GM21723 (cell line): ENCODE measurements around the gene AARS2.

Experiments used
- ATAC-seq: cut with Tn5 transposase; IDR thresholded peaks from one replicate; pipeline ENCODE4 v1.9.1; 2021; ENCODE audit warnings: mild to moderate bottlenecking, moderate library complexity; ENCODE audit not compliant: unreplicated experiment

The AARS2 gene

DNA sequence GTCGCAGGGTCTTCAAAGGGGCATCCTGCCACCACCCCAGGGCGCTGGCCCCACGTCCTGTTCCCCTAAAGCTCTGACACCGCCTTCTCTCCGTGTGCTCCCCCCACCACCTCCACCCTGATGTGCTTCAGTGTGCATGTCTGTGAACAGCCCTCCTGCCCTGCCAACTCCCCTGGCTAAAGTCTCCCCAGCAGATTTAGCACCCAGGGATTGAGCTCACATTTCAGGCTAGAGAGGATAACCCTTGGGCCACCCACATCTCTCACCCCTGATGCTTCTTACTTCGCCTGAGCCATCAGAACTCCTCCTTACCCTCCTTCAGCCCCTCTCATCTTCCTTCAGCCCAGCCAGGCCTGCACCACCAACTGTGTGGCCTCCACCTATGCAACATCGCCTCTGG lies 35.4 kb downstream of the AARS2 start:
- ATAC-seq, result no peak

DNA sequence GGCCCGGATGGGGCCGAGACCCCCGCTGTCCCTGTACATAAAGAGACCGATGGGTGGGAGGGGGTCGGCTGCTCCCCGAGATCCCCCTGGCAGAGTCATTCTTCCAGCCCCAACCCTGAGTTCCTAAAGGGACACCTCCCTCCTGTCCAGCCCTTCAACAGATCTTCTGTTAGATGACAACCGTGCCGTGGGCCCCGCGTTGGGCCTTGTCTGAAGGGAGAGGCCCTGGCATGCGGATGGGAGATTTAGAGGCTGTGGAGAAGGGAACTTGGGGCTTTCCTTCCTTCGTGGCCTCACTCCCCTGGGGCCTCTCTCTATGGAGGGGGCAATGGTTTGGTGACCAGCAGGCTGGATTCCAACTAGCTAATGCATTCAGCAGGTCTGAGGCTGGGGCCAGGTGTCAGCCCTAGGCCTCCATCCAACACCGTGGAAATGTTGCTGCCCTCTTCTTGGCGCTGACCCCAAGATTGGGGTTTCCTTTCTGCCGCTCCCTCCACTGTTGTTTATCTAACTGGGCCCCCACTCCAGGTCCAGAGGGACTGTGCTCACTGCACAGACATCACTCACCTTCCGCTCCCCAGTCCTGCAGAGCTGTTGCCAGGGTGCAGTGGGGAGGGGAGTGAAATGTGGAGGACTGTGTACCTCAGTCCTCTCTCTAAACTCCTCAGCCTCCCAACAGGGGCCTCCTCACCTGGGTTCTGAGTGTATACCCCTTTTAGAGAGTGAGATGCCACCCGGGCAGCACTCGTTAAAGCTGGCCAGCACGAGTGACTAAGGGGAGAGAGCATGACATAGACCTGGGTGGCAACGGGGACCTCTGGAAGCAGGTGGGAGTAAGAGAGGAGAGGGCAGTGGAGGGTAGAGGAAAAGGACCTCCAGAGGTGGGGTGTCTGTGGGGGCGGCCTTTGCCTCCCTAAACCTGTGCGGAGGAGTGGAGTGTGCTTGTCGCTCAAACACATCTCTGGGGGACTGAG lies 36.2 kb downstream of the AARS2 start:
- ATAC-seq, result no peak

DNA sequence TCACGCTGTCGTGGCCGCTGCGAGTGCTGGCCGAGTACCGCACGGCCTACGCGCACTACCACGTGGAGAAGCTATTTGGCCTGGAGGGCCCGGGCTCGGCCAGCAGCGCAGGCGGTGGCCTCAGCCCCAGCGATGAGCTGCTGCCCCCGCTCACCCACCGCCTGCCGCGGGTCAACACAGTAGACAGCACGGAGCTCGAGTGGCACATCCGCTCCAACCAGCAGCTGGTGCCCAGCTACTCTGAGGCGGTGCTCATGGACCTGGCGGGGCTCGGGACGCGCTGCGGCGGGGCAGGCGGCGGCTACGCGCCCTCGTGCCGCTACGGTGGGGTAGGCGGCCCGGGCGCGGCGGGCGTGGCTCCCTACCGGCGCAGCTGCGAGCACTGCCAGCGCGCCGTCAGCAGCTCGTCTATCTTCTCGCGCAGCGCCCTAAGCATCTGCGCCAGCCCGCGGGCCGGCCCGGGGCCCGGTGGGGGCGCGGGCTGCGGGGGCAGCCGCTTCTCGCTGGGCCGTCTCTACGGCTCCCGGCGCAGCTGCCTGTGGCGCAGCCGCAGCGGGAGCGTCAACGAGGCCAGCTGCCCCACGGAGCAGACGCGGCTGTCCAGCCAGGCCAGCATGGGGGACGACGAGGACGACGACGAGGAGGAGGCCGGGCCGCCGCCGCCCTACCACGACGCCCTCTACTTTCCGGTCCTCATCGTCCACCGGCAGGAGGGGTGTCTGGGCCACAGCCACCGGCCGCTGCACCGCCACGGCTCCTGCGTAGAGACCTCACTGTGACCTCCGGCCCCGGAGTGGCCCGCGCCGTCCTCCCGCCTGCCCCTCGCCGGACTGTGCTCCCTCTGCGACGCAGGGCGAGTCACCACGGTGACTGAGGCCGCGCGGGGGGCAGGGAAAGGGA lies 37.1 kb downstream of the AARS2 start:
- ATAC-seq, result no peak

DNA sequence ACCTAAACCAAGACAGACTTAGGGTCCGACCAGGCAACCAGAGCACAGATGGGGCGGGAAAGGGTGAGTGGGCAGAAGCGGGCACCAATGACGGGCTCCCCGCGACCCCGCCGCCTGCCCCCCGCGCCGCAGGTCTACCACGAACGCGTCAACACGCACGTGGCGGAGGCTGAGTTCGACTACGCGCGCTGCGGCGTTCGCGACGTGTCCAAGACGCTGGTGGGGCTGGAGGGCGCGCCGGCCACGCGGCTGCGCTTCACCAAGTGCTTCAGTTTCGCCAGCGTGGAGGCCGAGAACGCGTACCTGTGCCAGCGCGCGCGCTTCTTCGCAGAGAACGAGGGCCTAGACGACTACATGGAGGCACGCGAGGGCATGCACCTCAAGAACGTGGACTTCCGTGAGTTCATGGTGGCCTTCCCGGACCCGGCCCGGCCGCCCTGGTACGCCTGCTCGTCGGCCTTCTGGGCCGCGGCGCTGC lies 37.8 kb downstream of the AARS2 start:
- no peak for ATAC-seq

DNA sequence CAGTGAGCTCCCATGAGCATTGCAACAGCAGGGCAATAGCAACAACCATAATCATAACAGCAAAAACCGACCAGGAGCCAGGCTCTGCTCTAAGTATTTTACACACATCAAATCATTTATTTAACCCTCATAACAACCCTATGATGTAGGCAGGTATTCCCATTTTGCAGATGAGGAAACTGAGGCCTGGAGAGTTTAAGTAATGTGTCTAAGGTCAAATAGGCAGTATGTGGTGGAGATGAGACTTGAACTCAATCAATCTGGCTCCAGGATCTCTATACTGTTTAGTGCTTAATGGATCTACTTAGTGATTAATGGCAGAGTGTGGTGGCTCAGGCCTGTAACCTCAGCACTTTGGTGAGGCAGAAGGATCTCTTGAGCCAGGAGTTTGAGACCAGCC lies 39.5 kb downstream of the AARS2 start:
- ATAC-seq, result no peak

DNA sequence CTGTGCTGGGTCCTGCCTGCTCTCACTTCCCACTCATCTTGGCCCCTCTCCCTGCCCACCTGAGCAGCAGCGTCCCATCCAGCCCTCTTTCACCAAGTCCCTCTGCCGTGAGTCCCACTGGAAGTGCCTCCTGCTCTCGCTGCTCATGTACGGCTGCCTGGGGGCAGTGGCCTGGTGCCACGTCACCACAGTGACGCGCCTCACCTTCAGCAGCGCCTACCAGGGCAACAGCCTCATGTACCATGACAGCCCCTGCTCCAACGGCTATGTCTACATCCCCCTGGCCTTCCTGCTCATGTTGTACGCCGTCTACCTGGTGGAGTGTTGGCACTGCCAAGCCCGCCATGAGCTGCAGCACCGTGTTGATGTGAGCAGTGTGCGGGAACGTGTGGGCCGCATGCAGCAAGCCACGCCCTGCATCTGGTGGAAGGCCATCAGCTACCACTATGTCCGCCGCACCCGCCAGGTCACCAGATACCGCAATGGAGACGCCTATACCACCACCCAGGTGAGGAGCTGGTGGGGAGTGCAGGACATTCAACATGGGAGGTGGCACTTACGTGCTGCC lies 40.1 kb downstream of the AARS2 start:
- no peak for ATAC-seq

DNA sequence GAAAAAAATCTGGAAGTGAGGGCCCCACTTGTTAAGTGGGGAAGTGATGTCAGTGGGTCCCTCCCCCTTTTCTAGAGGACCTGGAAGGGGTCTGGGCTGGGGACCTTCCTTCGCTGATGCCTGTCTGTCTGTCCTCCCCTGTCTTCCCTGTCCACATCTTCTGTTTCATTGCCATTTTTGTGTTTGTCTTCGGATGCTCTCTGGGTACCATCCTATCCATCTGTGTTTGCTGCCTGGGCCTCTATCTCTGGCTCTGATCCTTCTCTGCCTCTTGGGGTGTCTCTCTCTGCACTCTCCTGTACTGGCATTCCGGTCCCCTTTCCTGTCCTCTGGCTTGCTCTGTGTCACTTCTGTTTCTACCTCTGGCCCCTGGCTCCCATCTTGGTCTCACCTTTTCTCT lies 40.6 kb downstream of the AARS2 start:
- ATAC-seq, result no peak

DNA sequence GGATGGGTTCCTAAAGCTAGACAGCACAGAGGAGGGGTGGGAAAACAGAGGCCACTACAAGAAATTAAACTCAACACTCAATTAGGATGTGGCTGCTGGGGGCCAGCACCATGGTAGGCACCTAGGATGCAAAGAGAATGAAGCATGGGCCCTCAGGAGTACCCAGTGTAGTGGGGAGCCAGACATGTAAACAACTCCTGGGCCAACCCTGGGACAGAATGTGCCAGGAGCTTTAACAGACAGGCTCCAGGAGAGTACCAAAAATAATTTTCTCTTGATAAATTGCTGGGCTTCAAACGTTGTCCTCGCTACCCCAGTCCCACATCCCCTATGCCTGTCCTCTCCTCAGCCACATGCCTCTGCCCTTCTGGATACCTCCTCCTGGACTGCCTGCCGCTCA lies 41.2 kb downstream of the AARS2 start:
- no peak for ATAC-seq

DNA sequence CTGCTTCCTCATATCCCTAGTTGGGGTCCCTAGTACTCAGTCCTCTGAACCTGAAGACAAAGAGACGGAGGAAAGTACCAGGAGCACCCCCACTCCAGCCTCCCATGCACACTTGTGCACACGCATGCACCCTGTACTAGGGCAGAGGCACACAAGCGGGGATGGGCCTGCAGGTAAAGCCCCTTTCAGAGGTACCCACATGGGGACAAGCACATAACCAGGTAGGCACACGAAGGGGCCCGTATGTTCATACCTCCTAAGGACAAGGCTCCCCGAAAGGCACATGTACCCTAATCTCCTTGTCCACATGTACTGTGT lies 41.8 kb downstream of the AARS2 start:
- no peak for ATAC-seq

DNA sequence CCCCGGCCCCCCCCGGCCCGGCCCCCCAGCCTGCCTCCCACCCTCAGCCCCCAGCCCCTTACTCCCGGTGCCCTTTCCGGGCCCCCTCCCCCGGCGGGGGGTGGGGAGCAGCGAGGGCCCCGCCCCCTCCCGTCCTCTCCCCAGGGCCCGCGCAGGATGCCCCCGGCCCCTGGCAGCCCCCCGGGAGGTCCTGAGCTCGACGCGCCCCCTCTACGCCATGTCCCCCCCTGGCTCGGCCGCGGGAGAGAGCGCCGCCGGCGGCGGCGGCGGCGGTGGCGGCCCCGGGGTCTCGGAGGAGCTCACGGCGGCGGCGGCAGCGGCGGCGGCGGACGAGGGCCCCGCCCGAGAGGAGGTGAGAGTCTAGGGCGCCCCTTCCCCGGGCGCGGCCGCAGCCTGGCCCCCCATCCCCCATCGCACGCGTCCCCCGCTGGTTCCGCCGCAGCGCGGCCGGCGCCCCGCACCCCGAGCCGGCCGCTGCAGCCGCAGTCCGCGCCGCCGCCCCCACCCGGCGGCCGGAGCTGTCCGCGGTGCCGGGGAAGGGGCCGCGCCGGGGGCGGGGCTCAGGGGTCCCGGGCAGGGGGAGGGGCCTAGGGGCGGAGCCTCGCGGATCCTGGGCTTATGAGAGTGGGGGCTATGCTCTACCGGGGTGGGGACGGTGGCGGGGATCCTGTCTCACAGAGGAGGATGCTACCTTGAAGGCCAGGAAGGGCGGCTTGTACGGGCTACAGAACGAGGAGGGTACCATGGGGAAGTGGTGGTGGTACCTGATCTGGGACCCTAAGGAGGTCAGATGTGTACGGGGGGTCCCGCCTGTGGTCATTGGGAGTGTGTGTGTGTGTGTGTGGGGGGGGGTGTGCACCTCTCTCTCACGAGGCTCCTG lies 42.4 kb downstream of the AARS2 start:
- no peak for ATAC-seq

DNA sequence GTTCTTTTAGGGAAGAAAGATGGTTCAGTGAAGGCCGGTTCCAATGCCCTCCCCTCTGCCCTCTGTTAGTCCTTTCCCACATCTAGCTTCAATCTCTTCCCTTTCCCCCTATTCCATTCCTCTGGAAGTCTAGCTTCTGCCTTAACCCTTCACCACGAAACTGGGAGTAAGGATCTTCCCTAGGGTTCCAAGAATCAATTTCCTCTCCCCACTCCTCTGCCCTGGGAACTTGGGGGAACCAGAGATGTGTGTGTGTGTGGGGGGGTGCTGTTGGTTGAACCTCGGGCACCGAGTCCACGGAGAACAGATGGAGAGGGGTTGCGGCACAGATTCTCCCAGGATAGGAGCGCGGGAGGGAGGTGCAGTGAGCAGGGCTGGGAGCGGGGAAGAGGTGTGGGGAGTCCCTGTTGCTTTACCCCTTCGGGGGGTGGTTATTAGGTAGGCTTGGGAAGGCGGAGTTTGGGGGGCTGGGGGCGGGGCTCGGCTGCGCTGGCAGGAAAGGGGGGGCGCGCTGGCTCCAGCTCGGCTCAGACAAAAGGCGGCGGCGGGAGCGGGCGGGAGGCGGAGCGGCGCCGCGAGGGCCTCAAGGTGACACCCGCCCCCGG lies 43.1 kb downstream of the AARS2 start, which contains the start of gene TMEM151B:
Gene TMEM151B, plus strand, starts transcription at position 530 of the 605 bp plus-strand sequence. CDS start 293 bp downstream, outside the sequence.
- no peak for ATAC-seq

DNA sequence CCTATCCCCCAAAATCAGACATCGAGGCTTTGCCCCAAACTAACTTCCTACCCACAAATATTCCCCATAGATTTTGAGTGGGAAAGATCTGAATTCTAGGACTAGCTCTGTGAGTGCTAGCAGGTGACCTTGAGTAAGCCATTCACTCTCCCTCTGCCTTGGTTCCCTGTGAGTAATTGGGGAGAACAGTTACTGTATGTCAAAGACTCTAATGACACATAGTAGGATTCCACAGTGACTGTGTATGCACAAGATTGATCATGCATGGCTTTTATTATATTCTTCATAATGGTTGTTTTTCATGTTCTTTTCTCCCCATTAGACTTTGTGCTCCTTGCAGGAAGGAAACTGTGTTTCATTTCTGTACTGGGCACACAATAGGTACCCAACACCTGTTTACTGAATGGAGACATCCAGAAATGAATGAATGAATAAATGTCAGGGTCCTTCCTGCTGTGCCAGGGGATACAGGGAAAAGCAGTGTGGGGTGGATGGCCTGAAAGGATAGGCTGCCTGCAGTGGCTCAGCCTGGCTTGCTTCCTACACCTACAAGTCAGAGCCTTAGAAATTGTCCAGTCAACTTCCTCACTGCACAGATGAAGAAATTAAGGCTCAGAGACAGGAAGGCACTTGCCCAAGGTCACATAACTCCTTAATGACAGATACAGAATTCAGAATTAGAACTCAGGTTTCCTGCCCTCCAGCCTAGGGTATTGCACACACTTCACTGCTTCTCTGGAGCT lies 43.8 kb downstream of the AARS2 start:
- no peak for ATAC-seq

DNA sequence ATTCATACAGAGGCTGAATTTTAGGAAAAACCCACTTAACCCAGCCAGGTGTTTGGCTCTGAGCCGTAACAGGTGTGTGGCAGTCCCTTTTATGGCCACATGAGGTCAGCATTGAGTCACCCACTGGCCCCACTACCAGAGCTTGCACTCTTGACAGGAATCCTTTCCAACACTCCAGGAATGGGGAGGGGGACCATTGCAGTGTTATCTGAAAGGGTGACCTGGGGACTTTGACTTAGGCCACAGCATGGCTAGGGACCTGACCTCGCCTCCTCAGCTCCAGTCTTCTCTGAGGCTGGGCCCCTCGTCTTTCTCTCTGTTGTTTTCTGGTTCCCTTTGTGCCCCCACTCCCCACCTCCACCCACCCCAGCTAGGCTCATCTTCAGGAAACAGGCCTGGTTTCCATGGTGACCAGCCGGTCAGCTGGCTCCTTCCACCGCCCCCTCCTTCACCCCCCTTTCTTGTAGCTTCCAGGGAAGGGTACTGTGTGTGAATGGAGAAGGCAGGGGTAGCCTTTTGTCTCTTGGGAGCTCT lies 45.0 kb downstream of the AARS2 start:
- no peak for ATAC-seq

DNA sequence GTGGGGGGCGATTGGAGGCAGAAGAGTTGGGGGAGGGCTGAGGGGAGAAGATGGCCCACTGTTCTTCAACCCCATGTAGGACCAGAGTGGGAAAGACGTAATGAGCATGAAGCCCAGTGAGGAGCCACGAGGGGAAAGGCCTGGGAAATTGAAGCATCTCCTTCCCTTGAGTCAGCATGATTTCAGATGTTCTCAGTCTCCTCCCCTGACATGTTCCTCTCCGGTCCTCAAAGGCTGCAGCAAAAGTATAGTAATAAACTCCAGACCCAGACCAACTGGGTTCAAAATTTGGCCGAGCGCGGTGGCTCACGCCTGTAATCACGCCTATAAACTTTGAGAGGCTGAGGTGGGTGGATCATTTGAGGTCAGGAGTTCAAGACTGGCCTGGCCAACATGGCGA lies 45.9 kb downstream of the AARS2 start:
- no peak for ATAC-seq

DNA sequence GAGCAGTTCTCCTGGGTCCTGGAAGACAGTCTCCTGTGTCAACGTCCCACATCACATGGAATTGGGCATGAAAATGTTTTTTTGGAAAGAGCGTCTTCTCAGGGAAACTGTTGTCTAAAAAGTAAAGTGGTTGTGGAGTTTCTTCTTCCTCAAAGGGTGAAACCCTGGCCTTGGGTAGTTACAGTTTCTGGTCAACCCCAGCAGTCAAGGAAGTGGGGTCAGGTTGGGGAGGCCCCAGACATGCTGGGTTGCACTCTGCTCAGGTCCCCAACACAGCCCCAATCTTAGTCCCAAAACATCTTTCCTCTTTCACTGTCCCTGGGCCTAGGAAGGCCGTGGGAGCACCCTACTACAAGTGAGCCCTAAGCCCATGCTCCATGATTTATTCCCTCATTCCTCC lies 46.8 kb downstream of the AARS2 start:
- ATAC-seq, result peak; percentile 41

DNA sequence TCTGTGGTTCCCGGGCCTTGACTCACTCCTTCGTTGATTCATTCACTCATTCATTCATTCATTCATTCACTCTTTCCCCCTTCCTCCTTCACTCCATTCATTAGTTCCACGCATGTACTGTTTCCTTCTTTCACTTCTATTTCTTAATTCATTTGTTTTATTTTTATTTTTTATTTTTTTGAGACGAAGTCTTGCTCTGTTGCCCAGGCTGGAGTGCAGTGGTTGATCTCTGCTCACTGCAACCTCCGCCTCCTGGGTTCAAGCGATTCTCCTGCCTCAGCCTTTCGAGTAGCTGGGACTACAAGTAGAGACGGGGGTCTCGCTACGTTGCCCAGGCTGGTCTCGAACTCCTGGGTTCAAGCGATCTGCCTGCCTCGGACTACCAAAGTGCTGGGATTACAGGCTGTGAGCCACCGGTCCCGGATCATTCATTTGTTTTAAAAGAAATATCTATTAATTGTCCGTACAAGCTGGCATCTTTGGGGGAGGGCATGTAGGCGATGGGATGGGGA lies 47.4 kb downstream of the AARS2 start:
- no peak for ATAC-seq

DNA sequence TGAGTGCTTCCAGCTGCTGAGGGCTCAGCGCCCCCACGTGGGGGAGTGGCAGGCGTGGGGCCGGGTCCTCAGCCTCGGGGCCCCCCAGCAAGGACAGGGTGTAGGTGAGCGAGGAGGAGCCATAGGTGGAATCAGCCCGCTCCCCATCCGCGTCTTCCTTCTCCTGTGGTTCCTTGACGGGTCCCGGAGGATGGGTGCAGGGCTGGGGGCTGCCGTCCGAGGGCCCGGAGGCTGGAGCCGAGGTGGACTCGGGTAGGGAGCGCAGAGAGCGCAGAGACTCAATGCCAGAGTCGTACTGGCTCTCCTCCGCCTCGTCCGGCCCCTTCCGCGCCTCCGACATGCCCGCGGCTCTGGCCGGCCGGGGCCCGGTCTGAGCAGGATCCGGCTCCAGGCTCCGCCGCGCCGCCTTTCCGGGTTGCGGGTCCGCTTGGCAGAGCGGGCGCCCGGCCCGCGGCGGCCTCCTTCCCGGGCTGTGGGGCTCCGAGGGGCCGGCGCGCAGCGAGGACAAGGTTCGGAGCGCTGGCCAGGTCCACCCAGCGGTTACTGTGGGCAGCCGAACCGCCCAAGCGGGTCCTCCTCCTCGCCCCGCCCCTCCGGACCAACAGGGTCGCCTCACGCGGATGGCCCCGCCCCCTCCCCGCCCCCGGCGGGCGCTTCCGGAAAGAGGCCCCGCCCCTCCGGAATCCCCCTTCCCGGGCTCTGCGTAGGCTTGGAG lies 48.0 kb downstream of the AARS2 start, which contains the start of gene NFKBIE:
Gene NFKBIE, minus strand, starts transcription at position 545 of the 715 bp plus-strand sequence. Its CDS starts 205 bp downstream, at position 340.
- ATAC-seq, result peak; percentile 37
